HG02588 (cell line): ENCODE data around the gene IKZF3.
A peak's percentile ranks its signal among the peaks of the same experiment; 100 is the strongest.
"Not testable (repeated sequence)": the region's sequence is repeated elsewhere in the genome, so short reads cannot be mapped to it uniquely, and the experiment has no call there.

Experiments
- ATAC-seq: cut with Tn5 transposase; IDR thresholded peaks from one replicate; pipeline ENCODE4 v1.9.1; 2021; ENCODE audit warnings: mild to moderate bottlenecking, moderate library complexity; ENCODE audit not compliant: unreplicated experiment

Gene IKZF3

DNA sequence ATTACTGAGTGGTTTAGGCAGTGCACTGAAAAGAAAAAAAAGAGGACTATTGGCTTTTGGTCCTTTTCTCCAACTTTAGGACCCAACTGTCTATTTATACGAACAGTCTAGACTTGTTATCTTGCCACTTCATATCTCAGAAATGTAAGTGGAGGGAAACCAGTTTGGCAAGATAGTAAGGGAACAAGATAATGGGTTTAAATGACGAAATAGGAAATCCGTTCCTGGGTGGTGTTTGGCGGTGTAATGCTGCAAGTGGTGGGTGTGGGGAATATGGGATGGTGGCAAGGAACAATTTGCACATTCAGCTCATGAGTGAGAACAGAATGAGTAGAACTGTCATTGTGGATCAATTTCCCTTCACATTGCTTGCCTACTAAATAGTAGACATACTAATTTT, 81.6 kb downstream of the IKZF3 start:
- no peak for ATAC-seq

DNA sequence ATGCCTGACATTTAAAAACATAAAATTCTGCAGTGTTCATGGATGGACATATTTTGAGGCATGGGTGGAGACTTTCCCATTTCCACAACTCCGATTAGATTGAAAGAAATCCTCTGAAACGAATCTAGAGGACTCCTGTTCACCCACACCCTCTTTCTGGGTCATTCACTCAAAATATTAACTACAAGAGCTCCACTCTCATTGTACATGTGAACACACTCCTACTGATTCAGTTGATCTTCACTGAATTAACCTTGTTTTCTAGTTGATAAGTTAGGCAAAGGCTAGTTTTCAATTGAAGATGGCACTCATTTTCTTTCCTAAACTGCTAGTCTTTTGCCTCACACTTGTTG, 82.3 kb downstream of the IKZF3 start:
- ATAC-seq, result no peak

DNA sequence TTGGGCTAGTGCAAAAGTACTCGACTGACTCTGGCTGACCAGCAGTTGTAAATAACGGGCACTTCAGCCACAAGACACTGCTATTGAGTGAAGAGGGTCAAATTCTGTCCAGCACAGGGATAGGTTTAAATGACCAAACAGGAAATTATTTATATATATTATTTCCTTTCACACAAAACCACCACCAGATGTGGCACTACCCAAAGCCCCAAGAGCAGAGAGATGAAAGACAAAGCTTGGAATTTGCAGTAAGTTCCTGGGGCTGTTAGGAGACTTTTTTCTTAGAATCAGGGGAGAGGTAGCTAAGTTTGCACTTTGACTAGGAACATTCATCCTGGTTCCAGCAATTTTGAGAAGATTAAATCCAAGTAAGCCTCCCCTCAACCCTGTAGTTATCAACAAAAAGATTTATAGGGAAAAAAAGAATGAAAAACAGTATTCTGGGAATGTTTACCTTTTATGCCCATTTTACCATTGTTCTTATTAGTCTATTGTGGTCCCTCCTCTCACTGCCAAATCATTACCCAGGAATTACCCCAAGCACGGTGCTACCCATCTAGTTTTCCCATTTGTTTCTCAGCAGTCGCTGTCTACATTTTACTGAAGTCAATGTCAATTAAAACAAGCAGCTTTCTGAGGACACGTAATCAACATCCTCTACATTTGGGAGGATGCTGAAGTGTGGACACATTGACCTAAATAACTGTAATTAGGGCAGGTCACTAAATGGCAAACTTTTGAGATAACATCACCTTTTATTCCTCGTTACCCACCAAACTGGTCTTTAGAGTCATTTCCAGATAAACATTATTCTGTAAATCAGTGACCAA, 82.9 kb downstream of the IKZF3 start:
- no peak for ATAC-seq

DNA sequence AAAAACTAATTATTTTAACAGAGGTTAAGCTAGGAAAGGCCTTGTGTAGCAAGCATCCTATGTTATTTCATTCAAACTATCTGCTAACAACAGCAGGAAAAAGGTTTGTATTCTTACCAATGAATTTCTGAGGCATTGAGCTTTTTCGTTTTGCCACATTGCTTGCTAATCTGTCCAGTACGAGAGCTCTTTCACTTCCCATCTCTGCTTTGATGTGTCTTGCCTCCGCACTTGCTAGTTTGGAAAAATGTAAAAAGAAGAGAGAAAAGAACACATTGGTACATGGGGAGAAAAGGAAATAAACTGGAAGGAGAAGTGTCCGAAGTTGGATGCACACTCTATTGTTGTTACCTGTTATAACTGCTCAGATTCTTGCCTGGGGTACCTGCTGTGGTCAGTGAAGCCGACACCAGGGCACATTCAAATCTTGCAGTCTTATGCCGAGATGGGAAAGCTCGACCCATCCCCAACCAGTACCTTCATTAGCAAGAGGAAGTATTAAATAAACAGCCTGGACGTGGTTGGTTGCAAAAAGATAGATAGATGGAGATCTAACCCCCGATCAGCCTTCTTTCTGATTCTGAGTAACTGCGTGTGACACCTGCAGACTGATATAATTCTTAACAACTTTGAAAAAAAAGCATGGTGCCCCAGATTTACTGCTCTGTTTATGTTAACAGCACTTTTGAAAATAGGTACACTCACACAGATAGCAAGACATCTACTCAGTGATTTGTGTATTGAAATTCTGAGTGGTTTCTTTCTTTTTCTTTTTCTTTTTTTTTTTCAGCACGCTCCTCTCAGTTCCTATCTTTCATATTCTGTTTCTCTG, 86.4 kb downstream of the IKZF3 start:
- ATAC-seq, result peak; percentile 50

DNA sequence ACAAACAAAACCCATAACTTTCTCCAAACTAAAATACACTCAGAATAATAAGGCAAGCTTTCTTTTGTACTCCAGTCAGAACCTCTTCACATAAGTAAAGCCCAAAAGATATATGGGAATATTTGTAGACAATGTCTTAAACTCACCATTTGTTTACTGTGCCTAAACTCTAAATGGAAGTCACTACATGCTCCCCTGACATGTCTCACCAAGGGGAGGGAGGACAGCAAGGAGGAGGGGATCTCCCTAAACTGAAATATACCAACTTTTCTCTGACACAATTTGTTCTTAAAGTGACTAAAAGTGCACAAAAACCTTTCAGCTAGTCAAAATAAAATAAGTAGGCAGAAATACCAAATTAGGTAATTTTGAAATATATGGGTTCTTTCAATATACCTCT, 87.9 kb downstream of the IKZF3 start:
- ATAC-seq, result no peak

DNA sequence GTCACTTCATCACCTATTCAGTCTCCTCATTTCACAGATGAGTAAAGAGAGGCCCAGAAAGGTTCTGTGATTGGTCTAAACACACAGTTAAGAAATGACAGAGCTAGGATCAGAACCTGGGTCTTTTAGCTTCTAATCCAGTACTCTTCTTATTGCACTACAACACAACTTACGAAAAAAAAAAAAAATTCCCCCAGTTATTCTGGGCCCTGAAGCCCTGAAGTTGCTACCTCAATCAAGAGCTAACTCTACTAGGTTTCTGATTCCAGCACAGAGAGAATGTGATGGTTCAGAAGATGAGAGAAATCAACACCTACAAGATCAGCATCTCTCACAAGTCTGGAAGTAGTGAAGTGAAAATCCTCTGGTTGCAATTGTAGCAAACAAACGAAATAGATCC, 89.1 kb downstream of the IKZF3 start:
- no peak for ATAC-seq

DNA sequence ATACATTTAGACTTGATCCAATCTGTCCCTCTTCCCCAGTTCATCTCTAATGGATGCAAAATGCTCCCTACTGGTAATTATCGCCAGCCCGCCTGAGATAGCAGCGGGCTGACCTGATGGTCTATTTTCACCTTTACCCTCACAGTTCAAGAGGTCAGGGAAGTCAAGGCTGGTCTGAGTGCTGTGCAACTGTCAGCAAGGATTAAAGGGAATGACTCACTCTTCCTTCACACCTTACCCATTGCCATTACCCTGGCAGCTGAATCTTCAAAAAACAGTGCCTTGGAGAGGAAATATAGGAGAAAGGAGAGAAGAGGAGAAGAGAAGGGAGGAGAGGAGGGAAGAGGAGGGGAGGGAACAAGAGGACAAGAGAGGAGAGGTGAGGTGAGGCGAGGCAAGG, 90.1 kb downstream of the IKZF3 start:
- ATAC-seq, result no peak

DNA sequence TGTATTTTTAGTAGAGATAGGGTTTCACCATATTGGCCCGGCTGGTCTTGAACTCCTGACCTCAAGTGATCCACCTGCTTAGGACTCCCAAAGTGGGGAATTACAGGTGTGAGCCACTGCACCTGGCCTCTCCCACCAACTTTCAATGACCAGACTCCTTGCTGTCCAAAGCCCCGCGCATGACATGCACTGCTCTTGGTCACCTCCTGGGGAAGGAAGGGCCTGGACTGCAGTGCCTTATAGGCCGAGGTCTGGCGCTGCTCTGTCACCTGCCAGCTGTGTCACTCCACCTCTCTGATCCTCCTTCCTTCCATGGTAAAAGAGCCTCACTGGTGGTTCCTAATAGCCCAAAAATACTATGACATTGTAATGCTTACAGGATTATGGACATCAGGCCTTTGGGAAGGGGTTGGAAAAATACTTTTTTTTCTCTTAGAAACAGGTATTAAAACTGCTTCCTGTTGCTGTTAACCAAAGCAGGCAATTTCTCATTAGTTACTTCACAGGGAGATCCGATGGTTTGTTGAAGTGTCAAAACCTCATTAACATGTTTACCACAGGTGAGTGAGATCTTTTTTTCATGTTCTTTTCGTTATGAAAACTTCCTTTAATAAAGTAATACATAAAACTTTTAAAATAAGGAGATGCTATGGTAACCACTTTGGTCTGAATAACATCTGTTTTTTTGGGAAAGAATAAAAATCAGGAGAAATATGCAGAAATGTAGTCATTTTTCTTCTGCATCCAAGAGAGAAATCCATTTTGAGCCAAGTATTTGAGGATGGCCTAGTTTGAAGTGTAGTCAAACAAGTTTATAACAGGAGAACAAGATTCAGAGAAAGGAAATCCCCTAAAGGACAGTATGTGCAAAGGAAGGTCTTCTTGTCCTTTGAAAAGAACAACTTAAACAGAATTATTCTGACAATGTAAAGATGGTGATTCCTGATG, 90.9 kb downstream of the IKZF3 start:
- no peak for ATAC-seq

DNA sequence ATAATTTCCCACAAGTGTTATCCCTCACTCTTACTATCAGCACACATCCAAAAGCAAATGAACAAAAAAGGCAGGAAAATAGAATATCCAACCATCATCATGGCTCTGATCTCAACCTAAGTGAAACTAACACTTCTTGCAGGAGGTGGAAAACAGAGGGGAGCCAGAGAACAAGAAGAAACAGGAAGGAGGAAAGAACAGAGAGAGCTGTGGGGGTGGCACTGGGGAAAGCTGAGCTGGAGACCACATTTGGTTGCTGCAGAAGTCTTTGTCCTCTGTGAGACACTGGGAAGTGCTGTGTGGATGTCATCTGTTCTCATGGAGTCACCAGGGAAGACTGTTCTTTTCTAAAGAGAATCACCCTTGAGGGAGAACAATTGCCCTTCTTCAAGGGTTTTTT, 91.7 kb downstream of the IKZF3 start:
- ATAC-seq, result no peak

DNA sequence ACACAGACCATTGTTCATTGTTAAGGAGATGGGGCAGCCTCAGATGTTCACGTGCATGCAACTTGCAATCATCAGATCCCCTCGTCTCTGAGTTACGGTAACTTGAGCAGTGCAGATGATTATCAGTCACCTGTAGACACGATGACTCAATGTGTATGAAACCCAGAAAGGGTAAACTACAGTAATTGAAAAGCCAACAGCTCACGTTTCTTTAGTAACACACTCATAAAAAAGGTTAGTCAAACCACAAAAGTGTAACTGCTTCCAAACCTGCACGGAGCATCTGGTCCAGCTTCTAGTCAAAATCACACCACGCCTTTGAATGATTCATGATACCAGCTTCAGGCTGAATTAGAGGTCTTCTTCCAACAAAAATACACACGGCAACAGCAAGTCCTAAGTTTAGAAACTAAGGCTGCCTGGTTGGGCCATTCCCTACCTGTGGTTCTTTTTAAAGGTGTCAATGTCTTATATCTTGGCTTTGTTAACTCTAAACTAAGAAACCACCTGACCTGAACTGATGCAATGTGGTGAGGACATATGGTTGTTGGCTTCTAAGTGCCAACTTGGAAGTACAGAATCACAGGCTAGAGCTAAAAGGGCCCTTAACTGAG, 94.0 kb downstream of the IKZF3 start:
- peak; percentile 59 for ATAC-seq

DNA sequence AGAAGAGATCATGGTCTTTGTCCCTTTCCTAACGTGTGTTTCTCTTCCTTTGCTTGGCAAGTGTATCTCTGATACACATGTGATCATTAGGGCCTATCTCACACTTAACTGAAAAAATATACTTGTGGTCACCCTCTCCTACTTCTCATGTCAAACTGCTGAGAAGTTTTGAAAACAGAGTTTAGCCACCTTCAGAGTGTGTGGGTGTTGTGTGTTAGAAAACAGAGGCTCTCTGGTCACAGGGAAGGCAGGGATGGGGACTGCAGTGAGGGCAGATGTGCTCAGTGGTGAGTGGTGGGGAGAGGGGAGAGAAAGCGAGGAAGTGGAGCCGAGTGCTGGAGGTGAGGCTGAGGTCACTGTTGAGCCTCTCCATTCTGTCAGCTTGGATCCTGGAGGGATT, 97.0 kb downstream of the IKZF3 start:
- no peak for ATAC-seq

DNA sequence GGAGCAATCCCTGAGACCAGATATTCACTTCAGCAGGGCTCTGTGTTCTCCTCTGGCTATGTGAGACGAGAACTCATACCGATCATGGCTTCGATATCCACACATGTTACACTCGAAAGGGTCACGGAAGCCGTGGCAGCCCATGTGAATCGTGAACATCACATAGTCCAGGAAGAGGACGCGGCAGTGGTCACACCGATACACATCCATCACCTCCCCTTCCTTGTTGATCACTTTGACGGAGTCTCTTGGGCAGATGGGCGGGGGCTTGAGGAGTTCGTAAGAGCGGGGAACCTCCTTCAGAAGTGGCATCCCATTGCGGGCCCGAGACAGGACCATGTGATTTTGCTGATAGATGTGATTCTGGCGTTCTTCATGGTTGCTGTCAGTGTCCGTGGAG, 98.3 kb downstream of the IKZF3 start:
- ATAC-seq, result no peak

DNA sequence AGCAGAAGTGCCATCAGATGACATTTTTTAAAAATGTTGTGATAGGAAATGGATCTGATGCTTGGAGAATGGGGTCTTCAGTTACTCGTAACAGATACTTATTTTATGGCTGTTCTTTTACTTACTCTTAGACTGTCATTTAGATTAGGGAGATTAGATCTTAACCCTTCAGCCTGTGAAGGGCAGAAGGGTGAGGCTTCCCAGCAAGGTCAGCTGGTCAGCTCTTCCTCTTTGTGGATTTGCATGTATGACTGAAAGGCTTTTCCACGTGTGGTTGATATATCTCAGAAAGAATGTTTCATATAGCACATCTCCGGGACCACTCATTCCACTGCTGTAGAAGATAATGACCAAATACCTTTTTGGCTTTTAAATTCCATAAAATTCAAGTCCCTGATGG, 98.9 kb downstream of the IKZF3 start:
- no peak for ATAC-seq

DNA sequence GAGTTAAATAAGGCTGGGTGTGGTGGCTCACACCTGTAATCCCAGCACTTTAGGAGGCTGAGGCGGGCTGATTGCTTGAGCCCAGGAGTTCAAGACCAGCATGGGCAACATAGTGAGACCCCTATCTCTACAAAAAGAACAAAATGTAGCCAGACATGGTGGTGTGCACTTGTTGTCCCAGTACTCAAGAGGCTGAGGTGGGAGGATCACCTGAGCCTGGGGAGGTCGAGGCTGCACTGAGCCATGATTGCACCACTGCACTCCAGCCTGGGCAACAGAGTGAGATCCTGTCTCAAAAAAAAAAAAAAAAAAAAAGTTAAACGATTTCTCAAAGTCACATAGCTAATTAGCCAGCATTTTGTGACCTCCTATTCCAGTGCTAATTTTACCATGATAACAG, 99.9 kb downstream of the IKZF3 start:
- not testable (repeated sequence) for ATAC-seq

DNA sequence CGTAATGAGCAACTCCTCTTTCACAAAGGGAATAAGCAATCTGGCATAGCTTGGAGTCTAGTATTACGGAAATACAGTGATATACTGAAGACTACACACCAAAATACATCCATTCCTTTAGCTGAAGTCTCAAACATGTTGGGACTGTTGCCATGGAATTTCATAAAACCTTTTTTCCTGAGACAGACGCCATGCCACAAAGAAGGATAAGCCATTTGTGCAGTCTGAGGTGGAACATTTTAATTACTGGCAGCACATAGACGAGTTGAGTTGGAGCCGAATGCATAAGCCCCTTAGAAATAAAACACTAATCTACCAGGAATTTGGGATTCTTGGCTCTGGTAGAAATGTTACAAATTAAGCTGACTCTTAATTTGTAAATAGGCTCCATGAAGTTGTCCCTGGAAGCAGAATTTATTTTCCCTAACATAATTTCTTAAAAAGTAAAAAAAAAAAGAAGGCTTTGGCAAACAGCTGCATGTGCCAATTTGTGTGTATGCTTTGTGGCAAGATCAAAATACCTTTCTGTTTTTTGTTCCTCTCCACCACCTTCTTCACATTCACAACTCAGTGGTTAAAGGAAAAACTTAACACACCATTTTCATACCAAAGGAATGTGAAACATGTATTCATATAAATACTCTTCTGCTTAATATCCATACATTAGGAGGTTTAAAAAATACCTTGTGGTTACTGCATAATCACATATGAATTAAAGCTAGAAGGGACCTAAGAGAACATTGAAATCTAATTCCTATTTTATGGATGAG, 100.9 kb downstream of the IKZF3 start:
- ATAC-seq, result no peak

DNA sequence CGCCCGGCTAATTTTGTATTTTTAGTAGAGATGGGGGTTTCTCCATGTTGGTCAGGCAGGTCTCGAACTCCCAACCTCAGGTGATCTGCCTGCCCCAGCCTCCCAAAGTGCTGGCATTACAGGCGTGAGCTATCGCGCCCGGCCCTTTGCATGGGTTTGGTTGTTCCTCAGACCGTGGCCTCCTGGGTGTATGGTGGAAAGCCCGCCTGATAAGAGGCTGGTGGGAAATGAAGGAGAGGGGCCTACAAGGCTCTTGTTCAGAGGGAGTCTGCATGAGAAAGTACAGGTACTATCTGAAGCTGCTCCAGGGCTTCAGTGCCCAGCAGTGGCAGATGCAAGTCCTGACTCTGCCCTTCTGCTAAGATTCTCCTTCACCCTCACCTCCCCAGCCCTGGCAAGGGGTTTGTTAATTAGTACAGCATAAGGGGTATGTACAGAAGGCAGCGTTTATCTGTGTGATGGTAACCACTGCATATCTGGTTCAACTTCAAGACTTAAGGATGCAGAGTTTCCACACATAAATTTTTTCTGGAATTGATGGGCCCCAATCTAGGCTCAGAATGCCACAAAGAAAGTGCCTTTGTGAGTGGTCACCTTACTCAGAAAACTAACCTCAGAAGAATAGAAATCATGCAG, 102.1 kb downstream of the IKZF3 start:
- no peak for ATAC-seq

DNA sequence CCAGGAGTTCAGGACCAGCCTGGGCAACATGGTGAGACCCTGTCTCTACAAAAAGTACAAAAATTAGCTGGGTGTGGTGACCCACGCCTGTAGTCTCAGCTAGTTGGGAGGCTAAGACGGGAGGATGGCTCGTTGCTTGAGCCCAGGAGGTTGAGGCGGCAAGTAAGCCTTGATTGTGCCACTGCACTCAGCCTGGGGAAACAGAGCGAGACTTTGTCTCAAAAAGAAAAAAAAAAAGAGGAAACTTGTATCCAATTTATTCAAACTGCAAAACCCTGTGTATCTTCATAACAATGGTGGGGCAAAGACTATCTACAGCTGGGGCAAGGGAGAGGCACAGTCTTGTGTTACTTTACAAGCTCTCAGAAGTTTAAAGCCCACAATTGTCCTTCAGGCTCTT, 104.9 kb downstream of the IKZF3 start:
- ATAC-seq, result no peak

DNA sequence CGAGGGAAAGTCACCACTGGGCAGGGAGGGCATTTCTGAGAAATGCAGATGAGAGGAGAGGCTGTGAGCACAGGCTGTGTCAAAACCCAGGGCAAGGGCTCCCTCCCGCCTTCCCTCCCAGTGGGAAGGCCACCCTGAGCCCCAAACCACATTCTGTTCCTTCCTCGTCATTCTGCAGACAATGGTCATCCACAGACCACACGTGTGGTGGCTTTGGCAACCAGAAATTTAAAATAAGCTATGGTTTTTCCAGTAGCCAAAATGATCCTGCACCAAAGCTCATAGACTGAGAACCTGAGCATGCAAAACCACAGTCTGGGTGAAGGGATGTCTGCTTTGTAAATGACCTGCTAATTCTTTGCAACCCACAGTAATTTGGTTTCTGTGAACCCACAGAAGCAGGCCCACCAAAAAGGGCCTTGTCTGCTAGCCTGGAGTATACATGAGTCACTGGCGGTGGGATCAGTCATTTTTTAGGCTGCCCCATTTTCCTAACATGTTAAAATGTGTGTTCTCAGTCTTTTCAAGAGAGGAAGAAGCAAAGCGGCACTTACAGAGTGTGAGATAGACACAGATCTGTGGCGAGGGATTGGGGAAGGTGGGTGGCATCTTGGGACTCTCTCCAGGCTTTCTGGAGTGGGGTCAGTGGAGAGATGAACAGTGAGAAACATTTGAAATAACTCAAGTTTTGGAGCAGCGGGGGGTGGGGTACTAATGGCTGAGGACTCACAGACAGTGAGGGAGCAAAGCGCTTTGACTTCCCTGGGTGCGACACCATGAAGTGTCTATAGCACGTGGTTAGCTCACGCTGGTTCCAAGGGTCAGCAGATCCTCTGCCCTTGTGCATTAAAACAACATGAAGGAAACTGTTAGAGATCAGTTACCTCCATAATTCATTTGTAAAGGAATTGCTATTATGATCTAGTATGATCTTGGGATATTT, 105.9 kb downstream of the IKZF3 start:
- no peak for ATAC-seq
